SHP77 (cell line): ENCODE results near the gene SNRNP200.

Experiments
- DNase-seq, 2 experiments: peaks; one replicate each; lab custom pipeline; 2025; lab: John Stamatoyannopoulos, UW

SNRNP200 gene

DNA sequence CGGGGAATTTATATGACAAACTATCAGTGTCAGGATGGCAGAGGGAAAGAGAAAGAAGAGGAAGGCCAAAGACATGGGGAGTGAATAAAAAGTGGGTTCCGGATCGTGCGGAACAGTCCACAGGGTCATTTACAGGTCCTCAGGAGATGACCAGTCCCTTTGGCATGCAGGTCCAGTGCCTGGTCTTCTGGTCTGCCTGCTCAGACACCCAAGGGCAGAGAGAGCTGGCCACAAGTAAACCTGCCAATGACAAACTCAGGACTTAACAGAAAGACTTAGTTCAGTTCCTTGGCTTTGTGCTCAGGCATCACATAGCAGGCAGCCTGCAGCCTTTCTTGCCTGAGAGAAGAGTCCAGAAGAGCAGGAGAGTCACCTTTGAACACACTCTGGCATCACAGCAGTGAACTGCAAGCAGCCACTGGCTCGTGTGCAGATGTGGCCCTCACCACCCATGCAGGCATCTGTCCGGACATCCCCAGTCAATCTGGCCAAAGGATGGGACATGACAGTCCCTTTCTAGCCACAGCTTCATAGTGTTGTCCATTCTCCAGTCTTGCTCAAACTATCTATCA lies 53.5 kb downstream of the SNRNP200 start:
- DNase-seq, result no peak

DNA sequence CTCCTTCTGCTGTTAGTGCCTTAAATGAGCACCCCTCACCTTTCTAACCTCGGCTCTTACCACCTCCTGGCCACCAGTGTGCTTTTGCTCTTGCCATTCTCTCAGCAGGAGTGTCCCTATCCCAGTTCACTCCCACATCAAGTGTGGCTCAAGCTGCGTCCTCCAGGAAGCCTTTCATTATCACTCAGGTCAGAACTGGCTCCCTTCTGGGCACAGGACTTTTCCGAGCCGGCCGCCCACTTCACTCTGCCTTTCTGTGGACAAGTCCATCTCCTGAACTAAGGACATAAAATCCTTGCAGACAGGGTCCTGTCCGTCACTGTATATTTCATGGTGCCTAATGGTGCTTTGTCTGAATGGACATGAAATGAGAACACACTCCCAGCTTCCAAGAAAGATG lies 55.2 kb downstream of the SNRNP200 start:
- DNase-seq, result no peak

DNA sequence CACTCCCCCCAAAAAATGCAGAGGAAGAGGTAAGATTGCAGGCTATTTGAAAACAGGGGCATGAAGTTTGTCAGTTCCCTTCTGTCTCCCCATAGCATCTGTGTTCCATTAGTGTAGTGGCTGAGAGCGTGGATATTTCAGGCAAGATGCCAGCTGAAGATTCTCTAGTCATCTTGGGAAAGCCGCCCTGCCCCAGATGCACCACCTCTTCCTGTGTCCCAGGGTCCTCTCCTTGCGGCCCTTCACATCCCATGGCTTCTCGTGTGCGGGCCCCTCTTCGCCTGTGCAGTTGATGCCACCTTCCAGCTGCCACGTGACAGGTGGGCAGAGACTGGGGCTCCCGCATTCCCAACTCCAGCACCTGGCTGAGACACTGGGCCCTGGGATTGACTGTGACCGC lies 55.7 kb downstream of the SNRNP200 start:
- no peak for DNase-seq

DNA sequence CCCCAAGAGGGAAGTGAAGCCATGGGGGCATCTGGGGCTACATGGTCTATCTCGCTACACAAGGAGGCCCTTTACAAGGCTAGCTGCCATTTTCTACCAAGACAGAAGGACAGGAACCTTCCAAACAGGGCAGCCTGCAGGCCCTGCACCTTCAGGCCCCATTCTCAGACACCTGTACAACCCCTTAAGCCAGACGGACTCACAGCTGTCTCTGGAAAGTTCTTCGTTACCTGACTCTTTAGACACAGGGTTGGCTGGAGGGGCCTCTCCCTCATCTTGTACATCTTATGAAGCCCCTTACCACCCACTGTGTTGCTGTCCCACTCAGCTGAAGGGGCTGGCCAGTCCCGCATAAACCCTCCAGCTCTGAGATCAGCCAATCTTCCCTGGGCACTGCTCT lies 56.7 kb downstream of the SNRNP200 start:
- no peak for DNase-seq

DNA sequence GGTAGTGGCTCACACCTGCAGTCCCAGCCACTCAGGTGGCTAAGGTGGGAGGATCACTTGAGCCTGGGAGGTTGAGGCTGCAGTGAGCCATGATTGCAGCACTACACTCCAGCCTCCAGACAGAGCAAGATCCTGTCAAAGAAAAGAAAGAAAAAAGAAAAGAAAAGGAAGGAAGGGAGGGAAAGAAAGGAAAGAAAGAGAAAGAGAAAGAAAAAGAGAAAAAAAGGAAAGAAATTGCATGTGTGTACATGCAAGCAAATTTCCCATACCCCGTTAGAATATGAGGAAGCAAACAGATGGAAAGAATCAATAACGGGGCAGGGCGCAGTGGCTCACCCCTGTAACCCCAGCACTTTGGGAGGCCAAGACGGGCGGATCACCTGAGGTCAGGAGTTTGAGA lies 57.5 kb downstream of the SNRNP200 start:
- no peak for DNase-seq

DNA sequence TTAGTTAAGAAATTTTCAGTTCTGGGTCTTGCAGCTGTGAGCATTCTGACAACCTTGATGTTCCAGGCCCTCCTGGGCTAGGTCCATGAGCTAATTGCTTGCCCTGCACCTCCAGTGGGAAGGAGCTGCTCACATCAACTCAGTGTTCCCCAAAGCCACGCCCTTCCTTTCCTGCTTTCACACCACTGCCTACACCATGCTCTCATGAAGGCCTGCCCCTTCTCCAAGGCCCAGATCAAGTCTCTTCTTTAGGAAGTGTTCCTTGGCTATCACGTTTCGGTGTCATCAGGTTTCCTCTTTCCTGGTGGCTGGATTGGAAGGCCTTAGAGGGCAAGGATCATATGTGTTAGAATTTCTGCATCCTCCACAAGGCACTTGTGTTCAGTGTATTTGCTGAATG lies 58.3 kb downstream of the SNRNP200 start:
- no peak for DNase-seq

DNA sequence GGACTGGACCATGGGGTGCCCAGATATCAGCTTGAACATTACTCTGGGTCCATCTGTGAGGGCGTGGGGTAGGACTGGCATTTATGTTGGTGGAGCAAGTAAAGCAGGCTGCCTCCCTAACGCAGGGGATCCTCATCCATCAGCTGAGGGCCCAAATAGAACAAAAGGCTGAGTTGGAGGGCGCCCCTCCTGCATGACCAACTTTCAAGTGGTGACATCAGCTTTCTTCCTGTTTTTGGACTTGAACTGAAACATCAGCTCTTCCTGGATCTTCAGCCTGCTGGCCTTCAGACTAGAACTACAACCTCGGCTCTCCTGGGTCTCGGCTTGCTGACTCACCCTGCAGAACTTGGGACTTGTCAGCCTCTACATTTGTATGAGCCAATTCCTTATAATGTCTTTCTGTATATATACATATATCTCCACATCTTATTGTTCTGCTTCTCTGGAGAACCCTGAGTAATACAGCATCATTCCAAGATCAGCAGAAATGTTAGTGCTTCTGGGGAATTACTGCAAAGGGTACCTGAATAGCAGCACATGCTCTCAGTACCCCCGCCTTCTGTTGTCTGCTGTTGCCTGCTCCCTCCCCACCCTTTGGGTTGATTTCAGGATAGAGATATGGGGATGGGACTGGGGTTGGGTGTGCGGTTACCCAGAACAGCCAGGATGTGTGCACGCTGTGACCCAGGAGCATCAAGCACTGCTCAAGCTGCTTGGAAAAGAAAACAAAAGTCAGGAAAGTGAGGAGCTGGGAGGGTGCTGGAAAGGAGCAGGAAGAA lies 59.5 kb downstream of the SNRNP200 start:
- DNase-seq, result no peak

DNA sequence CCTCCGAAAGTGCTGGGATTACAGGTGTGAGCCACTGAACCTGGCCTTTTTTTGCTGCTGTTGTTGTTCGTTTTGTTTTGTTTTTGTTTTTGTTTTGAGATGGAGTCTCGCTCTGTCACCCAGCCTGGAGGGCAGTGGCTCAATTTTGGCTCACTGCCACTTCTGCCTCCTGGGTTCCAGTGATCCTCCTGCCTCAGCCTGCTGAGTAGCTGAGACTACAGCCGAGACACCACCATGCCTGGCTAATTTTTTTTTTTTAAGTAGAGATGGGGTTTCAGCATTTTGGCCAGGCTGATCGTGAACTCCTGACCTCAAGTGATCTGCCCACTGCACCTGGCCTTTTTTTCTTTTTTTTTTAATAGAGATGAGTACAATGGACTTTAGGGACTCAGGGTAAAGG lies 61.5 kb downstream of the SNRNP200 start:
- no peak for DNase-seq

DNA sequence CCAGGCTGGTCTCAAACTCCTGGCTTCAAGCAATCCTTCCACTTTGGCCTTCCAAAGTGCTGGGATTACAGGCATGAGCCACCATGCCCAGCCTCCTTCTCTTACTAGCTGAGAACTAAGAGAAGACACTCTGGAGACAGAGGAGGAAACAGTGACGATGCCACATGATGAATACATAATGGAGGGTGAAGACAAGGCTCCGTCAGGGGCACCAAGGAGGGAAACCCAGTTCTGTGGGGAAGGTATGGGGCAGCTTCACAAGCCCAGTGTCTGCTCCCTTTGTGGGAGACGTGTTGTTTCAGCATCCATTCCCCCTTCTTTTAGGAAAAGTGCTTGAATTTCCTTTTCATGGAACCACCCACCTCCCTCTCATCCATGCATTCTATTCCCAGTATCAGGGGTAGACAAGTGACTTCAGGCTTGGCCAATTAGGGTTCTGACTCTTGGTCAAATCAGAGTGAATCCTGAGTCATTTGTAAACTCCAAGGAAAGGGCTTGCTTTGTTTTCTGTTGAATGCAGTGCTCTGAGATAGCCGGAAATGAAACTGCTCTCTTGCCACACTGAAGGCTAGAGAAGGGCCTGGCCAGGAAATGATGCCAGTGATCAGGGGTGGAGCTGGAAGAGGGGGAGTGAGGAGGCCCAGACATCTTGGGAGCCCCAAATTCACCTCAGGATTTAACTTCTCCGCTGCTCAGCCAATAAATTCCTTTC lies 63.3 kb downstream of the SNRNP200 start:
- DNase-seq, result no peak

DNA sequence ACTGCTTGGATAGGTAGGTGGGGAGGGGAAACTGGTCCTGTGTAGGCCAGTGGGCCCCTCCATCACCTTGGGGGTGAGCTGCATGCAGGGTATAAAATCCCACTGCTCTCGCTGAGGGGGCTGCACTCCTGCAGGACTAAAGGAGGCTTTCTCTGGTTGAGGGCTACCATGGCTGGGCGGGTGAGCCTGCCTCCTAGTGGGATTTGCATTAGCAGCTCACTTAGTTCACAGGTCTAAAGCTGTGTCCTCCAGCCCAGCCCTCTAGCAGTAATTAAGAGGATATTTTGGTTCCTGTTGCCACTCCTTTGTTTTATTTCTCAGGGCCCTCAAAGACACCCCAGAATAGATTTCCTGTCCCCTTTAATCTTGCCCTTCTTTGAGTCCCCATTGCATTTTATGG lies 64.1 kb downstream of the SNRNP200 start:
- no peak for DNase-seq

DNA sequence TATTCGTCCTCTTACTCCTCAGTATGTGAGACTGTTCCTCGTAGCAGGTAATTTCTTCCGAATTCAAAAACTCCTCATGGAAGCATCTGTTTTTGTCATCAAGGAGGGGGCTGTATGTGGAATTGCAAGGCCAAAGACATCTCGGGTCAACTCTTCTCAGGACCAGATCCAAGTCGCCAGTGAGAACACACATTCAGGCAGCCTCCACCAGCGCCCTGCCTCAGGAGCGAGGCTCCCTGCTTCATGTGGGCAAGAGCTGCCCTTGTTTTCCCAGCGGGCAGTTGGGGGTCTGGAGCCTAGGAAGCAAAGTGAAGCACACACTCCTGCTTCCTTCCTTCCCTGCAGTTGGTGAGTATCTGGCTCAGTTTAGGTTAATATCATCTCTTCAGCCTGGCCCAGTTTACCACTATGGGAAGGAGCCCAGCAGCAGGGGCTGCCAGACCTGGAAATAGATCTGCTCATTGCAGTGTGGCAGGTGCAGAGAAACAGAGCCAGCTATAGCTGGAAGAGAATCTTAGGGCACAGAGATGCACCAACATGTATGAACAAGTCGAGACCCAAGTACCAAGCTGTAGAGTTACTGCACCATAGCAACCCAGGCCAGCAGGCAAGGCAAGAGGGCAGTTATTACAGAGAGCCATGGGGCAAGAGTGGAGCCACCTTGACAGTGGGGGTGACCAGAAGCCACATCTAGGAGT lies 64.9 kb downstream of the SNRNP200 start:
- DNase-seq, result no peak

DNA sequence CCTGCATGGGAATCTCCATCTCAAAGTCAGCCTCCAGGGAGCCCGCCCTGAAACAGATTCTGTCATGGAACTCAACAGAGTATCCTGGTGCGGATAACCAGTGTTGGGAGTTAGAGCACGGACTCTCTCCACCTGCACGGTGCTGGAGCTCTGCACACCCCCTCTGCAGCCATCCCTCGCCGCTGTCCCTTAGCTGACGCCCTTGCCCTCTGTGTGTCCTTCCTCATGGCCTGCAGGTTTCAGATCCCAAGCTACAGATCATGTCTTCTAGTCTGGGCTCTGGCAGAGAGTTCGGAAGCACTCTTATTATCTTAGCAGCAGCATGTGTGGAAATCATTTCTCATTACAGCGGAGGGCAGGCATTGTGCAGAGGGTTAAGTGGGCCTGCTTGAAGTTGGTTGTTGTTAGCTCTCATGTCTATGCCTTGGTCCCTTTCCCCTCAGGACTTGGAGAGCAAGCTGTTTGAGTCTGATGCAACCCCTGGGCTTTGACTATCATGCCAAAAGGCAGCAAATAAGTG lies 65.5 kb downstream of the SNRNP200 start:
- DNase-seq, result no peak

DNA sequence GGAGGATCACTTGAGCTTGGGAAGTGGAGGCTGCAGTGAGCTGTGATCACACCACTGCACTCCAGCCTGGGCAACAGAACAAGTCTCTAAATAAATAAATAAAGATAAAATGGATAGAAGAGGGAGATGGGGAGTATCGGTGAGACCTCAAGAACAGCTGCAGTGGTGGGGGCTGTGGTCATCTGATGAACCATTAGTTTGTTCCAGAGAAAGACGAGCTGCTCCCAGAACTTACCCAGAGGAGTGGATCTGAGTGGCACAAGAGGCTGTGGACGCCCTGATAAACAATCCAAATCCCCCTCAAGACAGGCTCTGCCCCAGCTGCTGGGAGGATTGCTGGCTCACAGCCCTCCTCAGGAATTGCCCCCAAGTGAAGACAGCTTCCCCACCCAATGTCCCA lies 66.3 kb downstream of the SNRNP200 start:
- no peak for DNase-seq

DNA sequence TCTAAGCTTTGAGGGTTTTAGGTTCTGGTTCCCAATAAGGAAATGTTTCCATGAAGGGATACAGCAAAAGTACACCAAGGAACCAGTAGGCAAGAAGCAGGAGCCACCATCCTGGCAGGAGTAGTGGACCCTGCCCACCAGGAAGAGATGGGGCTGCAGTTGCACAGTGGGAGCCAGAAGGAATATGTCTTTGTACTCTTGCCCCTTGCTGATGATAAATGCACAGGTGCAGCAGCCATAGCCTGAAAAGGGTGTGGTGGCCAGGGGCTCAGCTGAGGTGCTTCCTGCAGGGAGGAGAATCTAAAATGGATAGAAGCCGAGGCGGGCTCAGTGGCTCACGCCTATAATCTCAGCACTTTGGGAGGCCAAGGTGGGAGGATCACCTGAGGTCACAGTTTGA lies 67.1 kb downstream of the SNRNP200 start:
- no peak for DNase-seq

DNA sequence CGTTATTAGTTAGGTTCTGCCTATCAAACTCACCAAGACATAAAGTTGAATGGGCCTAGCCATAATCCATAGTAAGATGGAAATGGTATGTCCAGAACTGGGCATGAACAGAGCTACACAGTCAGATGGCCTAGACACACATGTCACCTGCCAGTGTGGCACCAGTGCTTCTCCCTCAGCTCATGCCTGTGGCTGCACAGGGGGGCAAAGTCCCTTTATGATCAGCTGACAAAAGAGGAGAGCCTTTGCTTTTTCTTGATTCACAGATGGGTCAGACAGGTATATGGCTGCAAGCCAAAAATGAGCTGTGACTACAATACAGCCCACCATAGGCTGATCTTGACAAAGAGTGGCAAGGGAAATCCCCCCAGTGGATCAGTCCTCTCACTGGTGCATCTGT lies 68.5 kb downstream of the SNRNP200 start:
- DNase-seq, result no peak

DNA sequence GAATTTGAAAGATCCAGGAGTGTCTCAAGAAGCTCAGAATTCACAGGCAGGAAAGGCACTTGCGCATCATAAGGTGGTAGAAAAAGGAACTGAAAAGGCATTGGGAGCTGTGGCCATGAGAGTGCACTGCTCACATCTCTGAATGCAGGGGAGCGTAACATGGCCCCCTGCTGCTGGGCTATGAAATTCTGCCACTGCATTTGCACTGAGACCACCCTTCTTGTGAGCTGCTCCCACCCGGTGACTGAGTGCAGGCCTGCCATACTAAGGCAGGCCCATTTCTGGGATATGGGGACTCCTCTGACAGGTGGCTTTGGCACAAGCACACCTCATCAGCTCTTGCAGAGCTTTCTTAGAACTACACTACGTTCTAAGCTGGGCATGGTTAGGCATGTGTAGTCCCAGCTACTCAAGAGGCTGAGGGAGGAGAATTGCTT lies 71.4 kb downstream of the SNRNP200 start:
- DNase-seq, result no peak

DNA sequence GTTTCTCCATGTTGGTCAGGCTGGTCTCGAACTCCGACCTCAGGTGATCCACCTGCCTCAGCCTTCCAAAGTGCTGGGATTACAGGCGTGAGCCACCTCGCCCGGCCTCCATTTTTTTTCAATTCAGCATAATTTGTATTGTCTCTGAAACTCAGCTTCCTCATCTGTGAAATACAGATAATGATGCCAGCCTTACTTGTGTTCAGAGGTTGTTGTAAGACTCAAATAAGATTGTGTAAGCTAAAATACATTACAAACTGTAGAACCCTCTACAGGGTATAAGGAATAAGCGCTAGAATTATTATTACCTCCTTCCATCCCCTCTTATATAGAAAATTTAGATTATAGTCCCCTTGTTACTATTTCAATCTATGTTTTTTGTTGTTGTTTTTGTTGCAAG lies 71.9 kb downstream of the SNRNP200 start:
- DNase-seq, result no peak

DNA sequence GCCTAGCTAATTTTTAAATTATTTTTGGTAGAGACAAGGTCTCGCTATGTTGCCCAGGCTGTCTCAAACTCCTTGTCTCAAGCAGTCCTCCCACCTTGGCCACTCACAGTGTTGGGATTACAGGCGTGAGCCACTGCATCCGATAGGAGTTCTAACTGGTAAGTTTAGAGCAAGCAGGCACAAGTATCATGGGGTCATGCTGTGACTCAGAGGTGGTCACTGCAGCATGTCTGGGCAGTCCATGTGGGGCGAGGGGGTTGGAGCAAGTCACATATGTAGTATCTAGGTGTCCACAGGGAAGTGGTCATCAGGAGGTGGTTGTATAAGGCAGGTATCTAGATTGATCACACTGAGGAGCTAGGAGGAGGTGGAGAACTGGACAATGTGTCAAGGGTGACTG lies 74.0 kb downstream of the SNRNP200 start:
- no peak for DNase-seq

DNA sequence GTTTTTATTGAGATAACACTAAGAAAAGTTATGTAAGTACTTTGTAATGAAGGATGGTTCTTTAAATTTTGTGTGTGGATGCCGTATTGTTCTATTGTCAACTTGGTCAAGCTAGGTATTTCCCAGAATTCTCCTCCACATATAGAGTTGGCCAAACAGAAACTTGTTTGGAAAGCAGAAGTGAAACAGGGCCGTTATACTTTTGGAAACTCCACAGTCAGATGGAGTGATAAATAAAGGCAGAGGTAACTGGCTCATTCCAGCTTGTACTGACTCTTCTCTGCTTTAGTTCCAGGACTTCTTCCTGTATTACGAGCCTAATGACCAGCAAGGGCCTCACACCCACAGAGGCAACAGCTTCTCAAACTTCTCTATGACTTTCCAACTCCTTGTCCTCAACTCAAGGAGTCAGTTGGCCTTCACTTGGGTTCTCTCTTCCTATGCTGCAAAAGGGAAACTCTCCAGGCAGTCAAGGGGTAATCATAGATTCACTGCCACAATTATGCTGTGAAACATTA lies 80.3 kb downstream of the SNRNP200 start:
- DNase-seq, result no peak
